RWPE2 (cell line): ENCODE data around the gene LY6G5C.

Experiments
- ATAC-seq: fragments of 200-7000 bp; cut with Tn5 transposase; 3 replicates; pipeline ENCODE4 v1.9.1; 2021; ENCODE audit warnings: low read depth
- DNase-seq: peaks from one replicate; pipeline ENCODE4 v3.0.0-alpha.2; 2020; ENCODE audit warnings: low spot score
- H3K27ac ChIP-seq: fragments of 450-650 bp; 2 replicates; pipeline ENCODE4 v1.5.1; 2017; ENCODE audit warnings: mild to moderate bottlenecking; ENCODE audit not compliant: poor library complexity, severe bottlenecking
- H3K27me3 ChIP-seq: fragments of 250-450 bp; sonication (Bioruptor Pico); 2 replicates; pipeline ENCODE4 v1.5.1; 2021; ENCODE audit warnings: mild to moderate bottlenecking, moderate library complexity; ENCODE audit not compliant: insufficient read depth, poor library complexity, severe bottlenecking
- H3K36me3 ChIP-seq: fragments of 250-450 bp; sonication (Bioruptor Pico); 2 replicates; pipeline ENCODE4 v1.5.1; 2020; ENCODE audit warnings: low read depth, mild to moderate bottlenecking, moderate library complexity
- H3K4me1 ChIP-seq: fragments of 250-450 bp; sonication (Bioruptor Pico); 2 replicates; pipeline ENCODE4 v1.5.1; 2021; ENCODE audit warnings: mild to moderate bottlenecking, moderate library complexity; ENCODE audit not compliant: insufficient read depth, poor library complexity, severe bottlenecking
- H3K4me3 ChIP-seq: fragments of 250-450 bp; sonication (Bioruptor Pico); 2 replicates; pipeline ENCODE4 v1.5.1; 2021; ENCODE audit warnings: mild to moderate bottlenecking, moderate library complexity; ENCODE audit not compliant: severe bottlenecking
- H3K9me3 ChIP-seq: fragments of 250-450 bp; sonication (Bioruptor Pico); 2 replicates; pipeline ENCODE4 v1.5.1; 2021; ENCODE audit warnings: mild to moderate bottlenecking, moderate library complexity; ENCODE audit not compliant: severe bottlenecking
- CTCF ChIP-seq: fragments of 450-650 bp; IDR thresholded peaks from one replicate; pipeline ENCODE4 v1.5.1; 2017; ENCODE audit warnings: mild to moderate bottlenecking, moderate library complexity; ENCODE audit not compliant: poor library complexity, severe bottlenecking

The LY6G5C gene

GRCh38 chr6:31719001-31719400 lies 38.1 kb upstream of the LY6G5C start:
- ATAC-seq (no peak), DNase-seq (no peak)
- no peaks in the 10 kb centered on the region for H3K36me3 ChIP-seq
- H3K9me3 ChIP-seq = no peaks in the 10 kb centered on the region
- no peak for TF ChIP-seq CTCF
- H3K27ac ChIP-seq = peak overlapping the region; percentile 39
- no peaks in the 10 kb centered on the region for H3K27me3 ChIP-seq
- H3K4me1 ChIP-seq = peaks cover 16% of the 10 kb centered on the region
- H3K4me3 ChIP-seq = no peak overlapping the region

DNA sequence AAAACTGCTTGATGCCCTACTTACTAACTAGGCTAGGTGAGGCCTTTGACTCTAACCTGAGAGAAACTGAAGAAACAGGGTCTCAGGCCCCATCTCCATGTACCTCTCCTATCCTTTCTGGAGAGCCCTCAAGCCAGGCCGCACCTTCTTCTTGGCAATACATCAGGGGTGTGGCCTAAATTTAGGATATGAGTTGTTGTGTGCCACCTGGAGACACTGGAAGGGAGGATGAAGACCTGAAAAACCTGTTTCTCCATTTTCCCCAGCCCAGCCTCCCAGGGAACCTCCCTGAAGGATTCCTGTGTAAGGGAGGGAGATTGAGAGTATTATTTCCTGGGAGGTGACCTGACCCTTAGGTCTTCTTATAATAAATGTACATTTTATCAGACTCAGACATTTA lies 37.4 kb upstream of the LY6G5C start:
- Histone ChIP-seq H3K4me1 (peaks cover 16% of the 10 kb centered on the region), H3K9me3 (no peaks in the 10 kb centered on the region), H3K27me3 (no peaks in the 10 kb centered on the region), H3K27ac (peak overlapping the region; percentile 39), H3K4me3 (no peak overlapping the region), H3K36me3 (no peaks in the 10 kb centered on the region)
- DNase-seq (no peak), ATAC-seq (peak; percentile 81)
- no peak for TF ChIP-seq CTCF

DNA sequence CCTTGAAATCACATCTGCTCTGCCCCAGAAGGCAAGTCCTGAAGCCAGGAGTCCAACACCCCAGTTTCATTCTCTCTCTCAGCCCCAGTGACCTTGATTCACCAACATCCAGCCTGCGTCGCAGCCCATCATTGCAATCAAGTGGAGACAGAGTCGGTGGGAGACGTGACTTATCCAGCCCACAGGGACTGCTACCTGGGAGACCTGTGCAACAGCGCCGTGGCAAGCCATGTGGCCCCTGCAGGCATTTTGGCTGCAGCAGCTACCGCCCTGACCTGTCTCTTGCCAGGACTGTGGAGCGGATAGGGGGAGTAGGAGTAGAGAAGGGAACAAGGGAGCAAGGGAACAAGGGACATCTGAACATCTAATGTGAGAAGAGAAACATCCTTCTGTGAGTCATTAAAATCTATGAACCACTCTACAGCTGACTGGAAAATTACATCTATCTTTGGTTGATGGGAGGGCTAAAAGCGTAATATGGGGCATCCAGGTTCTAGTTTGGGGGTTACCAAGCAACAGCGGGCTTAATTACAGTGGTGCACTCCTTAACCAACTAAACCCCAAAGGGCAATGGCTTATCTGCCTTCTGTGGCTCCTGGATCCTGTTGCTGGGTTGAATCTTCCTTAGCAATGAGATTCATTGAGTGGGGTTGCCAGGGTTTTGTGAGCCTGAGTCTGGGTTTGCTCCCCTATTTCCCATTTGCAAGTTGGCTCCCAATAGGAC lies 36.8 kb upstream of the LY6G5C start:
- no peaks in the 10 kb centered on the region for H3K9me3 ChIP-seq
- DNase-seq (no peak), ATAC-seq (peak; percentile 40; the same call in 1 of the 3 replicates)
- H3K4me1 ChIP-seq = peaks cover 16% of the 10 kb centered on the region
- H3K27me3 ChIP-seq = no peaks in the 10 kb centered on the region
- H3K36me3 ChIP-seq = no peaks in the 10 kb centered on the region
- H3K27ac ChIP-seq = peak overlapping the region; percentile 39
- peak; percentile 25 for TF ChIP-seq CTCF
- H3K4me3 ChIP-seq = no peak overlapping the region

DNA sequence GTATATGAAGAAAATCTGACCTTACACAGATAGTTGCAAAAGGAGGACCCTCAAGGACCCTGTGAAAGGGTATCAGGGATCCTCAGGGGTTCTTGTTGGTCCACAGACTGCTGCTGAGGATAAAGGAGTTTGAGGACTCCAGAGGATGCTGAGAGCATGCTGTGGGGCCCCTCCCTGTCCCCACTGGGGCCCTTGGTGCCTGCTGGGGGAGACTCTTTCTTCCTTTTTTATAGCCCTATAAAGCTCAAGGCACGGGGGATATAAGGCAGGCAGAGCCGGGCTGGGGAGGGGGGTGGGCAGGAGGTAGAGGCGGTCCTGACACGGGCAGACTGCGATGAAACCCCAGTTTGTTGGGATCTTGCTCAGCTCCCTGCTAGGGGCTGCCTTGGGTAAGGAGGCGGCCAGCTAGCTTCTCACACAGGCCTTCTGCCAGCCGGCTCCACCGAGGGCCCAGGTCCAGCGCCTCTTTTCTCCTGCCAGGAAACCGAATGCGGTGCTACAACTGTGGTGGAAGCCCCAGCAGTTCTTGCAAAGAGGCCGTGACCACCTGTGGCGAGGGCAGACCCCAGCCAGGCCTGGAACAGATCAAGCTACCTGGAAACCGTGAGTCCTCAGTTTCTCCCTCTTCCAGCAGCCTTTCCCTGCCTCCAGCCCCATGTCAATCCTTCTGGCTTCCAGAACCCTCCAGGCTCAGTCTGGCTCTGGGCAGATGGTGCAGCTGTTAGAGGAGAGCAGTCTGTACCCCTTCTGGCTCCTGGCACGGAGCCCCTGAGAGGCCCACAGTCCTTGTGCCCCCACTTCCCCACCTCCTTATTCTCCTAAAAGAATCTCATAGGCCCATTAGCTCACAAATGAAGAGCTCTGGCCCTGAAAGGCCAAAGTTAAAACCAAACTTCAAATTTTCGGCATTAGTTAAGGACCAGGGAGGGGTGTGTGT lies 34.4 kb upstream of the LY6G5C start, which contains the start of gene LY6G6D:
Gene LY6G6D (plus strand): TSS at position 327 of the 937 bp plus-strand sequence. CDS start 8 bp downstream, at position 335.
- no peaks in the 10 kb centered on the region for H3K27me3 ChIP-seq

More for the DNA sequence above, 34.4 kb upstream of the LY6G5C start, which contains the start of gene LY6G6D:
- Histone ChIP-seq H3K4me1 (peaks cover 21% of the 10 kb centered on the region), H3K27ac (no peak within 1 kb of the TSS), H3K4me3 (no peak within 1 kb of the TSS), H3K9me3 (no peaks in the 10 kb centered on the region), H3K36me3 (no peaks in the 10 kb centered on the region)
- ATAC-seq (no peak), DNase-seq (no peak)
- TF ChIP-seq CTCF = no peak
